Psoas muscle (tissue), 8 donors: Measurements from ENCODE around the gene POU3F3. TPM values are rescaled to one million over a fixed set of nuclear protein-coding genes. Genes with fewer than 3 reads are reported as not detected.

ENCODE experiments used
- ATAC-seq, 4 donors: fragments of 200-7000 bp; cut with Tn5 transposase; one replicate each; pipeline ENCODE4 v1.9.1; 2020; ENCODE audit warnings: moderate library complexity in 3 of 4, mild to moderate bottlenecking in 2 of 4
- DNase-seq, 2 donors: peaks; one replicate each; pipeline ENCODE4 v3.0.0-alpha.2; 2020
- H3K27ac ChIP-seq: fragments of 200-600 bp; one replicate; pipeline ENCODE4 v1.8.0; 2022
- H3K27me3 ChIP-seq, 3 donors: fragments of 200-600 bp in 1 of 3; one replicate each; pipeline versions ENCODE4 v1.6.1 to v1.8.0; 2013 to 2022; ENCODE audit warnings: low read length in 2 of 3, mild to moderate bottlenecking in 2 of 3, moderate library complexity in 1 of 3; ENCODE audit not compliant: insufficient read depth in 3 of 3
- H3K36me3 ChIP-seq, 2 donors: fragments of 200-600 bp in 1 of 2; one replicate each; pipeline versions ENCODE4 v1.6.1 to v1.8.0; 2013 to 2022; ENCODE audit warnings: low read depth in 1 of 2, mild to moderate bottlenecking in 1 of 2, moderate library complexity in 1 of 2; ENCODE audit not compliant: insufficient read depth in 1 of 2
- H3K4me1 ChIP-seq: fragments of 200-600 bp; one replicate; pipeline ENCODE4 v1.8.0; 2022
- H3K4me3 ChIP-seq: fragments of 200-600 bp; one replicate; pipeline ENCODE4 v1.8.0; 2022; ENCODE audit warnings: mild to moderate bottlenecking
- H3K9me3 ChIP-seq: fragments of 200-600 bp; one replicate; pipeline ENCODE4 v1.8.0; 2022
- CTCF ChIP-seq: fragments of 200-600 bp; IDR thresholded peaks from one replicate; pipeline ENCODE4 v1.8.0; 2022; ENCODE audit warnings: antibody characterized with exemption
- whole genome bisulfite sequencing, 3 donors: extraction: QIAGEN DNeasy Blood & Tissue Kit; methylation state at CpG; one replicate each; pipeline versions ENCODE4 v1.1.6 to v1.1.7; 2013; 5-methylcytosine and 5-hydroxymethylcytosine counted together
- intact Hi-C, 2 donors: fragments of 100-400 bp; cut with DNase I; formaldehyde crosslinking; loops; one replicate each; pipeline versions ENCODE4 v1.11.0 to v1.14.2; 2022
- polyA plus RNA-seq, 3 donors: library from polyadenylated mRNA; stranded (reverse); fragments of 200-250 nt; gene quantifications; one replicate each; pipeline ENCODE4 v1.2.3, GENCODE V29; 2013
- total RNA-seq, 4 donors: library from RNA; stranded (reverse); fragmentation: NEBNext Ultra II Directional in 2 of 4; extraction: Animal tissue kit (Norgen Biotek cat#: 25700) in 2 of 4; gene quantifications; one replicate each; pipeline versions ENCODE4 v1.2.1 to v1.2.4, GENCODE V29; 2021 to 2023
- donor health status: healthy with polysubstance abuse.
- donor health status: DM: no; HTN: no; CAD: no; lungs with moderate emphysema.
- donor health status: Bipolar disorder and iron deficiency.
- donor health status: healthy.
- donor health status: DM: yes; HTN: yes; CAD: no.
- donor health status: DM: no; HTN: no; CAD: no.
- donor health status: DM: no; HTN: no; CAD: no.
- donor health status: DM: yes; HTN: yes; CAD: no.

The POU3F3 gene
- total and polyA plus RNA-seq, 7 donors: 0.01 TPM; not detected in 6

DNA sequence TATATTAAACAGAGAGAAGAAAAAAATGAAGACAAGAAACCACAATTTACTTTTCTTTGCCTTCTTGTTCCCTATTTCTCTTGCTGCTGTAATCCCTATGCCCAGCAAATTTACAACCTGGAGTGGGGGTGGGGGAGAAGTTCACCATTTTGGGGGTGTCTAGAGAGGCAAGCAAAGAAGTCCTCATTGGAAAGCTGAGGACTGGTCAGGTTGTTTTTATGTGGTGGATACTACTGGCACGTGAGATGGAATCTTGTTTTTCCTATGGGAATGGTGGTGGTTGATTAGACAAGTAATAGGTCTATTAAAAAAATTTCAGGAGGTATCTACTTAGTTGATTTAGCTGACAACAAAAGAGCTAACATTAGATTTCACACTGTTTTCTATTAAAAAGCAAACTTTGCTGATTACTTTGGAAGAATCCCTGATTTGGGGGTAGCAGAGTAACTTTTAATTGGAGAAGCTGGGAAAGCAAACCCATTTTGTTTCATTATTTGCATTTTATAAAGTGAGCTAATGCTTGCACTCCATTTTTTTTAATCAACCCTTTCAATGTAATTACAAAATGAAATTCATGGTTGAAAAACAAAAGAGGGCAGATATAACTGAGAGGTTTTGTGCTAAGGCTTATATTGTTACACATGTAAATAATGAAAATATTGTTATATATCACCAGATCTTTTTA lies 6.0 kb downstream of the POU3F3 start:
- DNase-seq (no peak), ATAC-seq (no peak)
- Histone ChIP-seq H3K9me3 (no peaks in the 10 kb centered on the region), H3K36me3 (no peaks in the 10 kb centered on the region), H3K27me3 (peaks cover 5 to 91% (median 40%) of the 10 kb centered on the region in 3 donors), H3K4me3 (no peak overlapping the region), H3K27ac (no peak overlapping the region), H3K4me1 (peaks cover 9% of the 10 kb centered on the region)
- 50 to 81% (median 78%) methylated on average over 1 of the region's 1 CpG for WGBS, 3 donors
- intact Hi-C loops: no loop called here
- no peak for TF ChIP-seq CTCF

- Histone ChIP-seq H3K36me3 (no peaks in the 10 kb centered on the region), H3K27ac (no peak overlapping the region), H3K9me3 (no peaks in the 10 kb centered on the region), H3K4me1 (peaks cover 9% of the 10 kb centered on the region), H3K27me3 (peaks cover 5 to 94% (median 40%) of the 10 kb centered on the region in 3 donors), H3K4me3 (no peak overlapping the region)
- no peak for TF ChIP-seq CTCF
- 46 to 60% (median 55%) methylated on average over 4 of the region's 4 CpGs for WGBS, 3 donors
- DNase-seq (no peak), ATAC-seq (no peak)
- intact Hi-C loops: no loop called here
Measured at GRCh38 chr2:104860451-104860790, 6.5 kb downstream of the POU3F3 start.

DNA sequence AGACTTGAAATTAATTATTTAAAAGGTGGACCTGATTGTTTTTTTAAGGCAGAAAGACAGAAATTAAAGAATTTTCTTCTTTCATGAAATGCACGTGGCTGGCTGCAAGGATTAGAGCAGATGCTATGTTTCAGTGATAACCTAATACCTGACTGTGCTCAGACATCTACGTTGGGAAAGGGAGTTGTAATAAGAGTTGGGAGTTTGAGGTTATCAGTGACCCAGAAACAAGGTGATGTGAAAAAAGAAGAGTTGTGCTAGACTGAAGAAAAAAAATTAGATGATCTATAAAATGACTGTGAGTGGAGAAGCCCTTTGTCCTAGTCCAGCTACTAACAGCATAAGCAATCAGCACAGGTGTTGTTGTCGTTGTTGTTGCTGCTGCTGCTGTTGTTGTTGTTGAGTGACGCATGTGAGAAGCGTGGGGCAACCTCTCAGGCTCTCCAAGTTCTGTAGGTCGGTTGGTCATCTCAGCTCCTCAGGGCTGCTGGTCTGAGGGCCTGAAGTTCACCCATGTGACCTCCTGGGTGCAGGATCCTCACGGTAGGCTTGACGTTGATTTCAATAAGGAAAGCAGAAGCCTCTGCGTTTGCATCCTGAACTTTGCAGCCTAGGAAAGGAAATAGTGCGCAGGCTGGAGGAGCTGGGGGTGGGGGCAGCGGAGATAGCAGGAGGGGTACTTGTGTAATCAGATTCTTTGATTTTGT lies 7.6 kb downstream of the POU3F3 start:
- Histone ChIP-seq H3K36me3 (no peaks in the 10 kb centered on the region), H3K4me1 (peaks cover 9% of the 10 kb centered on the region), H3K9me3 (no peaks in the 10 kb centered on the region), H3K27me3 (peaks cover 5 to 99% (median 36%) of the 10 kb centered on the region in 3 donors), H3K4me3 (peak overlapping the region; percentile 36), H3K27ac (no peak overlapping the region)
- WGBS, 3 donors: 6 to 12% (median 12%) methylated on average over 11 of the region's 11 CpGs
- ATAC-seq (no peak), DNase-seq (no peak)
- intact Hi-C loops: no loop called here
- TF ChIP-seq CTCF: no peak

GRCh38 chr2:104862058-104862941 lies 8.4 kb downstream of the POU3F3 start:
- intact Hi-C loops: no loop called here
- H3K27ac ChIP-seq: no peak overlapping the region
- H3K36me3 ChIP-seq: no peaks in the 10 kb centered on the region
- no peaks in the 10 kb centered on the region for H3K9me3 ChIP-seq
- peaks cover 9% of the 10 kb centered on the region for H3K4me1 ChIP-seq
- ATAC-seq (no peak), DNase-seq (no peak)
- peak overlapping the region; percentile 36 for H3K4me3 ChIP-seq
- WGBS, 3 donors: 4% methylated on average over 51 to 60 of the region's 60 CpGs
- peaks cover 5 to 100% (median 35%) of the 10 kb centered on the region in 3 donors for H3K27me3 ChIP-seq
- no peak for TF ChIP-seq CTCF
